ENCODE results near the gene CCDC71L.
"Not testable (repeated sequence)": the region's sequence is repeated elsewhere in the genome, so short reads cannot be mapped to it uniquely, and the experiment has no call there.

The CCDC71L gene
- total RNA-seq, result 17.5 to 24.6 reads per million in 2 donors

DNA sequence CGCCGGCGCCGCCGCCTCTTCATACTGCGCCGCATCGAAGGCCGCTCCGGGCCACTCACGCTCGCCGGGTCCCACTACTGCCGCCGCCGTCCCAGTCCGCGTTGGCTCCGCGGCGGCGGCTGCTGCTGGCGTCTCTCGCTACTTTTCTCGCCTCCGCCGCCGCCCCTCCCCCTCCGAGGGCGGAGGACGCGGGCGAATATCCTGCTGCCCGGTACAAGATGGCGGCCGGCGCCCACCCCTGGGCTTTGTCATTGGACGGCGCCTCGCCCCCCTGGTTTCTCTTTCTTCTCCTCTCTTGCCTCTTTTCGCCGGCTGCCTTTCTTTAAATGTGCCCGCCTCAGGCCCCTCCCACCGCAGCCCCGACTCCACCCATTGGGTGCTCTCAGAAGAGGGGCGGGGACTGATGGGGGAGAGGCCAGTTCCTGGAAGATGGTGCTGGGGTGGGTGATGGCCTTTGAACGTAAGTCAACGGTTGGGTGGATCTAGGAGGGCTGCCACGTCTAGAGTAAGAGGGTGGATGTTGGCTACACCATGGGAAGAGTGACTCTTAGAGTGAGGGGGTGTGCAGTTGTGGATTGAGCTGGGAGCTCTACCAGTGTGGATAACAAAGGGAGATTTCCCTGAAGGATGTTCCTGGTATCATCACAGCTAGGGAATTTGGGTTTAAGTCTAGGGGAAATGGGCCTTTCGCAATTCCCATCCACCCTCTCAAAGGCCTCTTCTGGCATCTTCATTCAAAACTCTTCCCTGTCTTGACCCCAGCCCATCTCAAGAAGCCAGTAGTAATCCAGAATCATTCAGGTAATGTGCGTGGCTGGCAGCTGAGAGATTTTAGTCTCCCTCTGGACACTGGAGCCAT lies at the start of gene CCDC71L:
Gene CCDC71L (minus strand): TSS at position 297 of the 859 bp plus-strand sequence. CDS start 262 bp downstream, at position 35.
- DNase-seq, result peak; percentile 66 to 95 (median 86)

DNA sequence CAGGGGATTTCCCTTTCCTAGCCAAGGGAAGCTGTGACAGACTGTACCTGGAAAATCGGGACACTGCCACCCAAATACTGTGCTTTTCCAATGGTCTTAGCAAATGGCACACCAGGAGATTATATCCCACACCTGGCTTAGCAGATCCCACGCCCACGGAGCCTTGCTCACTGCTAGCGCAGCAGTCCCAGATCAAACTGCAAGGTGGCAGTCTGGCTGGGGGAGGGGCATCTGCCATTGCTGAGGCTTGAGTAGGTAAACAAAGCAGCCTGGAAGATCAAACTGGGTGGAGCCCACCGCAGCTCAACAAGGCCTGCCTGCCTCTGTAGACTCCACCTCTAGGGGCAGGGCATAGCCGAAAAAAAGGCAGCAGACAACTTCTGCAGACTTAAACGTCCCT lies 48.6 kb upstream of the CCDC71L start:
- DNase-seq, result not testable (repeated sequence)

DNA sequence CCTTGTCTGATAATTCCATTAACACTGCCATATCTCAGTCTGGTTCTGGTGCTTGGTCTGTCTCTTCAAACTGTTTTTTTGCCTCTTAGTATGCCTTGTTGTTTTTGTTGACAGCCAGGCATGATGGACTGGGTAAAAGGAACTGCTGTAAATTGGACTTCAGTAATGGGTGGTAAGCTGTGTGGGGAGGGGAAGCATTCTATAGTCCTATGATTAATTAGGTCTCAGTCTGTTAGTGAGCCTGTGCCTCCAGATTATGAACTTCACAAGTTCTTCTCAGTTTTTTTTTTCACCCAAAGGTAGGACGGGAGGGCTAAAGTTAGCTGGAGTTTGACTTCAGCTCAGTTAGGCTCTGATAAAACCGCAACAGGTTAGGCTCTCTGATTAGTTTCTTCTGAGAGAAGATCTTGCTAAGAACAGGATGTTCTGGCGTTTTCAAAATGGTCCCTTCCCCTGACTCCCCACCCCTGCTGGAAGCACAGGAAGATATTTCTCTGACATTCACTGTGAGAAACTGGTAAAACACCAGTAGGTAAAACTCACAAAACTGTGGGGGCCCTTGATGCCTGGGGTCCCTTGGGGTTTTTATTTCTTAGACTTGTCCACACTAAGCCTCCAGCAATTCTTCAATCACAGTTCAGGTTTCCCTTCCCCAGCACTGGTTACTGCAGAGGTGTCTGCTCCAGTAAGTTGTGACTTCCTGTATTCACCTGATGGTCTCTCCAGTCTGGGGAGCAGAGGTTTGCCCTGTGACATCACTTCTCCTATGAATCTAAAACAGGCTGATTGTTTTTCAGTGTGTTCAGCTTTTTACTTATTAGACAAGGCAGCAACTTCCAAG lies 43.3 kb upstream of the CCDC71L start:
- DNase-seq, result peak in 1 of 5 experiments; percentile 48

DNA sequence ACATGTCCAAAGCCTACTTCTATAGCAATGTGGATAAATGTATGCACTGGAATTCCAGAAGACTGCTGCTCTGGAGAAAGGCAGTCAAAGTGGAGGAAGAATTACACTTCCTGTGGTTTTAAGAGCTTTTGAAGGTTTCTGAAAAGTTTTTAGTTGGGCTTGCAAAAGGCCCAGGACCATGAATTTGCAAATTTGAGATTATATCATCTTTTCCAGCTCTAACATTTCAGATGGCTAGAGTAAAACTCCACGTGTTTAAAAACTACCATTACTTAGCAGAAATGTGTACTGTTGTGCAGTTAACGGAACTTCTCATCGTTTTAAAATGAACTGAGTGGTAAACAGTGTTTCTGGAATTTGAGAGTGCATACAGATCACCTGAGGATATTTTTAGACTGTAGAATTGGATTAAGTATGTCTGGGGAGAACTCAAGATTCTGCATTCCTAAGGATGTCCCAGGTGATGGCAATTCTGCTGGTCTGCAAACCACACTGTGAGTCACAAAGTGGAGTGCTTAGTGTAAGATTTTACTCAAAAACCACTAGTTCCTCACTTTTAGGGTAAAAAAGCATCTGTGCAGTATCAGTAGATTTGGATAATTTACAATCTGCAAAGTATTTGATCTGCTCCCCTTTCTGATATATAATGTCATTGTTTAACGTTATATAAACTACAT lies 32.9 kb upstream of the CCDC71L start:
- DNase-seq, result no peak

DNA sequence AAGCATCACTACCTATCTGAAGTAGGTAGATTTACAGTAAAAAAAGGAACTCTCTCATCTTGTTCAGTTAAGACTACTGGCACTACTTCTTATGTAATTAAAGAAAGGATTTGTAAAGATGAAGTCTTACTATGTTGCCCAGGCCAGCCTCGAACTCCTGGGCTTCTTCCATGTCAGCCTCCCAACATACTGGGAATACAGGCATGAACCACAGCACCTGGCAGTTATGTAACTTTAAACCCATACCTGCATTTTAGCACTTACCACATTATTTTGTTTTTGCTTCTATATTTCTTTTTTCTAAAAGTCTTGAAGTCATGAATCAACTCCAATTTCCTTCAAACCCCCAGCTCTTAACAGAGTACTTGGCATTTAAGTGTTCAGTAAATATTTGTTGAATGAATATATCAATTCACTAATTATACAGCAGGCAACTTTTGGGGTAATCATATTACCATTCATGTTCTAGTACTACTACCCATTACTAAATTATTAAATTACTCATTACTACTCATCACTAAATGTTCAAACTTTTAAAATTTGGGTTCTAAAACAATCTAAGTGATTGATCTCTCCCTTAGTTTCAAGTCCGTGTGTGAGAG lies 31.6 kb upstream of the CCDC71L start:
- no peak for DNase-seq

DNA sequence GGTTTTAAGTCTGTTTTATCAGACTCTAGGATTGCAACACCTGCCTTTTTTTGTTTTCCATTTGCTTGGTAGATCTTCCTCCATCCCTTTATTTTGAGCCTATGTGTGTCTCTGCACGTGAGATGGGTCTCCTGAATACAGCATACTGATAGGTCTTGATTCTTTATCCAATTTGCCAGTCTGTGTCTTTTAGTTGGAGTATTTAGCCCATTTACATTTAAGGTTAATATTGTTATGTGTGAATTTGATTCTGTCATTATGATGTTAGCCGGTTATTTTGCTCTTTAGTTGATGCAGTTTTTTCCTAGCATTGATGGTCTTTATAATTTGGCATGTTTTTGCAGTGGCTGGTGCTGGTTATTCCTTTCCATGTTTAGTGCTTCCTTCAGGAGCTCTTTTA lies 27.2 kb upstream of the CCDC71L start:
- not testable (repeated sequence) for DNase-seq

DNA sequence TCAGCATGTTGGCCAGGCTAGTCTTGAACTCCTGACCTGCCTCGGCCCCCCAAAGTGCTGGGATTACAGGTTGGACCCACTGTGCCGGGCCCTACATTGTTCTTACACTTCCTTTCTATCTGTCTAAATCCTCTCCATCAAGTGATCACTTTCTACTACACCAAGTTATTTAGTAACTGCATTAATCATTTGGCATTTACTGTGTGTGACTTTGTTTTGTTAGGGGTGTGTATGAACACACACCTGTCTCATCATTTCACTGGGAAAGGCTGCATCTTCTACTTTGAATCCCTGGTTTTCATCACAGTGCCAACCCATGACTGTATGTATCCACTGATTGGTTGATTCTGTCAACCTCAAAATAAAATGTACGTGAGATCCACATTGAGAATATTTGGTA lies 23.0 kb upstream of the CCDC71L start:
- DNase-seq, result no peak

DNA sequence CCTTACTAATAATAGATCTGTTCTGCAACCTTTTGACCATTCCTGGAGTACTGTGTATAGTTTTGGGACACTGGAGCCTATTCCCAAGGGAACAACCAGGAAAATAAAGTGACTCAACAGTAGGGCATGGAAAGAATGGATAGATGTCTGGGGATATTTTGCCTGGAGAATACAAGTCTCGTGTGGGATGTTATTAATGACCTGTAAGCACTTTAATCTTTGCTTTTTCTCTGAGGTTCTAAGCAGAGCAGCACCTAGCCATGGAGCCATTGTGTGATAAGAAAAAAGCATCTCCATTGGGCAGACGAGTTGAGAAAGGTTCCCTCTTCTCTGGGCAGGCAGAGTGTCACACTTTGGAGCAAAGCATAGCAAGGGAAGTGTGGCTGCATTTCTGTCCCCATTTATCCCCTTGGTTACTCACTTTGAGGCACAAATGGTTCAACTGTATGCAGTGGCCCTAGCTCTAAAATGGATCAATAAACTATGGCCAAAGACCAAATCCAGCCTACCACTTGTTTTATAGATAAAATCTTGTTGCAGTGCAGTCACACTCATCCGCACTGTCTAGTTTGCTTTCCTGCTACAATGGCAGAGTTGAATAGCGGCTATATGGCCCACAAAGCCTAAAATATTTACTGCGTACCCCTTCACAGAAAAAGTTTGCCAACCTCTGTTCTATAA lies 21.0 kb upstream of the CCDC71L start:
- DNase-seq, result no peak

DNA sequence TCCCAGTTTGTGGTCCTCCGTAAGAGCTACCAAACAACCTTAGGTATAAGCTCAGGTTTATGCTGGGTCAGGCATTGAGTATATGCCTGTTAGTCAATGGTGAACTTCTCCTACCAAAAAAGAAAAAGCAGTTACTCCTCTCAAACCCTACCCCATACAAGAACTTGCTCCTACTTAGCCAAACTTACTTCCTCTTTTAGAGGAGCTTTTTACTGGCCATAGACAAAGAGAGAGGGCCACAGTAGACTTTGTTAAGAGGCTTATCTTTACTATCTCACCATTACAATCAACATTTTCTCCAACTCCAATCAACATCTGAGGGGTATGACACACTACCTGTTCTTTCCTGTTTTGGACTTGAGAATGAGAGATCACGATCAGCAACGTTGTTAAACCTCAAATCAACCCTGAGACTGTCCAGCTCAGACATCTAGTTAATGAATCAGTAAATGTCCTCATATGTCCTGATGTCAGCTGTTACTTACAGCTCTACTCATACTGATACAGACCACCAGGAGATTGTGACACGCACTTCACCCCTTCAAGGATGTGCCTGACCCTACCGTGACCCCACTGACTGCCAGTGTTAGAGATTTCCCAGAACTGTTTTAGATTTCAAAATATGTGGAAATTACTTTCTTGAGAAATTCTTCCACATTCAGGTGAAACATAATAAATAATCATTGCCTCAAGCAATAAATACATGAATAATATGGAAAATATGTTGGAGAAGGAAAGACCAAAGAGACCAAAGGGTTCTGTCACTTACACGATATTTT lies 18.4 kb upstream of the CCDC71L start:
- DNase-seq, result peak in 1 of 5 experiments; percentile 66

DNA sequence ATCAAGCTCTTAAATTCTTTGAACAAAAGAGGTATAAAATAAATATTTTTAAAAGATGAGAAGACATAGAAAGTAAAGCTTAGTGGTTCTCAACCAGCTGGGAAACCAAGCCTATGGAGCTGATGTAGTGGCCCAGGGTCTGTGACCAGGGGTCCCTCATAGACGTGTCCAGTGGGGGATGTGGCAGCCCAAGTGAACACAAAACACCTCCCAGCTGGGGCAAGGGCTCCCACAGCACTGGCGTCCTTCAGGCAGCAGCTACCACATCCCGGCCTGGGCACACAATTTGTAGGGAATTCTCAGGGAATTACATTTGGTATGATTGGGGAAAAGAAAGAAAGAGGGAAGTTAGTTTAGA lies 17.8 kb upstream of the CCDC71L start:
- no peak for DNase-seq

DNA sequence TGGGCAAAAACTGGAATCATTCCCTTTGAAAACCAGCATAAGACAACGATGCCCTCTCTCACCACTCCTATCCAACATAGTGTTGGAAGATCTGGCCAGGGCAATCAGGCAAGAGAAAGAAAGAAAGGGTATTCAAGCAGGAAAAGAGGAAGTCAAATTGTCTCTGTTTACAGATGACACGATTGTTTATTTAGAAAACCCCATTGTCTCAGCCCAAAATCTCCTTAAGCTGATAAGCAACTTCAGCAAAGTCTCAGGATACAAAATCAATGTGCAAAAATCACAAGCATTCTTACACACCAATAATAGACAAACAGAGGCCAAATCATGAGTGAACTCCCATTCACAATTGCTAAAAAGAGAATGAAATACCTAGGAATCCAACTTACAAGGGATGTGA lies 15.5 kb upstream of the CCDC71L start:
- DNase-seq, result not testable (repeated sequence)

DNA sequence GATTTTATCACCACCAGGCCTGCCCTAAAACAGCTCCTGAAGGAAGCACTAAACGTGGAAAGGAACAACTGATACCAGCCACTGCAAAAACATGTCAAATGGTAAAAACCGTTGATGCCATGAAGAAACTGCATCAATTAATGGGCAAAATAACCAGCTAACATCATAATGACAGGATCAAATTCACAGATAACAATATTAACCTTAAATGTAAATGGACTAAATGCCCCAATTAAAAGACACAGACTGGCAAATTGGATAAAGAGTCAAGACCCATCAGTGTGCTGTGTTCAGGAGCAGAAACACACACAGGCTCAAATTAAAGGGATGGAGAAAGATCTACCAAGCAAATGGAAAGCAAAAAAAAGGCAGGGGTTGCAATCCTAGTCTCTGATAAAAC lies 12.7 kb upstream of the CCDC71L start:
- DNase-seq, result not testable (repeated sequence)

DNA sequence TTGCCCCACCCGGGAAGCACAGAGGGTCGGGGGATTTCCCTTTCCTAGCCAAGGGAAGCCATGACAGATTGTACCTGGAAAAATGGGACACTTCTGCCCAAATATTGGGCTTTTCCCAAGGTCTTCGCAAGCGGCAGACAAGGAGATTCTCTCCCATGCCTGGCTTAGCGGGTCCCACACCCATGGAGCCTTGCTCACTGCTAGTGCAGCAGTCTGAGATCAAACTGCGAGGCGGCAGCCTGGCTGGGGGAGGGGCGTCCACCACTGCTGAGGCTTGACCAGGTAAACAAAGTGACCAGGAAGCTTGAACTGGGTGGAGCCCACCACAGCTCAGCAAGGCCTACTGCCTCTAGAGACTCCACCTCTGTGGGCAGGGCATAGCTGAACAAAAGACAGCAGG lies 11.0 kb upstream of the CCDC71L start:
- DNase-seq, result not testable (repeated sequence)

DNA sequence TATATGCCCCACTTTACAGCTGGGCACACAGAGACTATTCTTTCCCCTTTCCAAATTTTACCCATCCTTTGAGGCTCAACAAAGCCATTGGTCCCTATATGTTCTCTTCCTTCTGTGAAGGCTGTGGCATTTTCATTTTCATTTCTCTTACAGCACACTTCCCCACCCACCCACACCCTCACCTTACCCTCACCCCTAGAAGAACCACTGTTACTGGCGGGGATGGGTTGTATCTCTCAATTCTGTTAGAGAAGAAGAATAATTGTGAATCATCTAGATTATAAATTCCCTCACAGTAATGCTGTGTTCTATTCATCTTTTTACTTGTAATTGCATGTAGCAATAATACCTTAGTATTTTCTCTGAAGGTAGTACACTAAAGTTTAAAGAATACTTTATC lies 10.2 kb upstream of the CCDC71L start:
- DNase-seq, result no peak

DNA sequence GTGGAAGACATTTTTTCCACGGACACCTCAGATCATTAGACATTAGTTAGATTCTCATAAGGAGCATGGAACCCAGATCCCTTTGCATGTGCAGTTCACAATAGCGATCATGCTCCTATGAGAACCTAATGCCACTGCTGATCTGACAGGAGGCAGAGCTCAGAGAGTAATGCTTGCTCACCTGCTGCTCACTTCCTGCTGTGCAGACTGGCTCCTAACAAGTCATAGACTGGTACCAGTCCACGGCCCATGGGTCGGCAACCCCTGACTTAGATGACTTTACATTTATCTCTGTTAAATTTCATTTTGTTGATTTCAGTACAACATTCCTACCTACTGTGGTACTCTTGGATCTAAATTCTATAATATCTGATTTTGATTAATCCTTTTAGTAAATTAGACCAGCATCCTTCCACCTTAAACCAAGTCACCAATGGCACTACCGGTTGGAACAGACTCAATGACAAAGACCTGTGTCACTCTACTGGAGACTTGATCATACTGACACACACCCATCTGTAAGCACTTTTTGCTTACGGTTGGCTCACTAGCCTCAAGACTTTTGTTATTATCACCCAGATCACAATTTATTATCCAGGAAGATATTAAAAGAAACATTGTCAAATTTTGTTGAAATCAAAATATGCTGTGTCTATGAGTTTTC lies 8.0 kb upstream of the CCDC71L start:
- DNase-seq, result no peak

DNA sequence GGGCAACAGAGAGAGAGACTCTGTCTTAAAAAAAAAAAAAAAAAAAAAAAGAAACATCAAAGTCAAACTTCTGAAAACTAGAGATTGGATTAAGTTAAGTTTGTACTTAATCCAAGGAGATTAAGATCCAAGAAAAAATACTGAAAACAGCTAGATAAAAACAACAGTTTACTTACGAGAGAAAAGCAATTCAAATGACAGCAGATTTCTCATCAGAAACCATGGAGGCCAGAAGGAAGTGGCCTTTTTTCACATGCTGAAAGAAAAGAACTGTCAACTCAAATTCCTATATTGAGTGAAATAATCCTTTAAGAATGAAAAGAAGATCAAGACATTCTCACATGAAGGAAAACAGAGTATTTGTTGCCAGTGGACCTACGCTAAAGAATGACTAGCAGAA lies 5.4 kb upstream of the CCDC71L start:
- DNase-seq, result no peak

DNA sequence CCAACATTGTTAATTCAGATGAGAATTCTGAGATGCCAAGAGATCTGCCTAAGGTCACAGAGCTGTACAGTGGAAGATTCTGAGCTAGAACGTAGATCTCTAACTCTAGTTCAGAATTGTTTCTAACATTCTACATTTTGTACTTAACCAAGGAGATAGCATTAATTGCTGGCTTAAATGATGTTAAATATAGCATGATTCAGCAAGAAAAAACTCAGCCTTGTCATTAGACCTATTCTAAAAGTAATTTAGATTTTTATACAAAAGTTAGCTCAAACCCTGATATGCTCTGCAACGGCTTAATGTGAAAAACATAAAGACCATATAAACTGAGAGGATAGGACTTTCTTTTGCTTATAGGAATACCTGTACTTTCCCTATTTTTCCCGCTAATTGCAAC lies 3.4 kb upstream of the CCDC71L start:
- DNase-seq, result no peak

DNA sequence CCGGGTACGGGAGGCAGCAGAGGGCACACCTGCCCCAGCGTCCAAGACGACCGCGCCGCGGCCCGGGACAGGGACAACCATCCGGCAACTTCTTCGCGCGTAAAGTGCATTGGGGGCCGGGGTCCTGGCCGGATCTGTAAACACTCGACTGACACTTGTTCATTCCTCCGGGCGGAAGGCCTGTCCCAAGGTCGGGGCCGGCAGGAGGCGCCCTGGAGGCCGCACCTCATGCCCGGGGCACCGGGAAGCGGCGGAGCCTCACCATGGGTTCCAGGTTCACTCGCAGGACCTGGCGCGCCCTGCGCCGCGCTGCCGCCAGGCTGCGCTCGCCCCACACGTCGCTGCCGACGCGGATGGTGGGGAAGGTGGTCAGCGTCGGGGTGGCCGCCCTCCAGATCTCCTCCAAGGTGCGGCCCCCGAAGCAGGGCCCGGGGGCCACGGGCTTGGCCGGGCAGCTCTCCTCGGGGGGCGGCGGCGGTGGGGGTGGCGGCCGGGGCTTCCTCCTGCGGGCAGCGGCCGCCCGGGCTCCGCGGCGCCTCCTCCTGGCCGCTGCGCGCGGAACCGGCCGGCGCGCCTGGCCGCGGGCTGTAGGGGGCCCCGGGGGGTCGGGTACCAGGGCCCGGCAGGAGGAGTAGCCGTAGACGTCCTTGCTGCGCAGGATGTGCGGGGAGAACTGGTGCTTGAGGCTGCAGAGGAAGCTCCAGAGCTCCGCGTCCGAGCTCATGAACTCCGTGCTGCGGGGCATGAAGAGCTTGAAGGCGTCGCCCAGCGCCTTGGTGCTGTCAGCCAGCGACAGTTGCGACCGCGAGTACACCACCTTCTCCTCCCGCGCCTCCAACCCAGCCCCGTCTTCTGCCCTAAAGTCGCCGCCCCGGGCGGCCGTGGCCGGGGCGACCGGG lies 746 bp downstream of the CCDC71L start:
- peak; percentile 48 to 91 (median 69) for DNase-seq

DNA sequence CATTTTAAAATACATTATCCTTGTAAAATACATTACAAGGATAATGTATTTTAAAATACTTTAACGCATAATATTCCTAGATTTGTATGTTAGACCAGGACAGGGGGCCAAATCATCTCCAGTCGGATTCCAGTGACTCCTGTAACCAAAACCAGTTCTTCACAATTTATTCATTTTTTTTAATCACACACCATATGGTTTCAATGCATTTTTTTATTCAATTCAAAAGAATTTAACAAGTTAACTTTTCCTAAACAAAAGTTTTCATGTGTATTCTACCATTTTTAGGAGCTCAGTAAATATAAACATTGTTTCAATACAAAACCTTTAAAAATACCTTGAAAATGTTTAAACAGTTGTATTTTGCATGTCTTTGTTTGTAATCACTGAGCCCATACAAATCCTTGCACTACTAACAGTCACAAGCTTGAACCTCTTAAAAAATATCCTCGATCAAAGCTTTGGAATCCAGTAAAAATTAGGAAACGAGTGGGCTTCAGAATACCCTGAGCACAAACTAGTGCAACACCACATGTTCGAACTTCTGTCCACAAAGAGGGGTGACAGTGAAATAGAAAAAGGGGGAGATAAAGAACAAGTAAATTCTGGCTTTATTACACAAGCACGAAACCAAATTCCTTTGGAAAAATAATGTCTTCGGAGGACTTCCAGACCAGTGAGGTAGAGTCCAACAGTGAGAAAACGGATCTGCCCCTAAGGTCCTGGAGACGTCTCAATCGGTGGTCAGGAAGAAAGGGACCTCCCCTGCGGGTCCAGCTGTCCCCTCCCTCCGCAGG lies 1.6 kb downstream of the CCDC71L start:
- DNase-seq, result no peak

Measured in T-helper 2 cell (primary cell).